MM.1S (cell line): ENCODE data around the gene MCRIP1.
"Not testable (repeated sequence)": the region's sequence is repeated elsewhere in the genome, so short reads cannot be mapped to it uniquely, and the experiment has no call there.

Source experiments
- DNase-seq: peaks from one replicate; pipeline ENCODE4 v3.0.0-alpha.2; 2015
- H2AFZ ChIP-seq: fragments of 300-600 bp; sonication (generic); 2 replicates; pipeline ENCODE4 v1.6.0; 2016; ENCODE audit warnings: antibody characterized with exemption, low read length
- H3F3A ChIP-seq: fragments of 300-600 bp; sonication (generic); 2 replicates; pipeline ENCODE4 v1.6.1; 2016; ENCODE audit warnings: mild to moderate bottlenecking, antibody characterized with exemption, low read length, moderate library complexity, mixed read lengths; ENCODE audit not compliant: insufficient read depth
- H3K27ac ChIP-seq: fragments of 300-600 bp; sonication (generic); 2 replicates; pipeline ENCODE4 v1.5.1; 2016; ENCODE audit warnings: mild to moderate bottlenecking, low read length
- H3K27me3 ChIP-seq: fragments of 300-600 bp; sonication (generic); replicated peaks from 2 replicates; pipeline ENCODE4 v1.6.0; 2016; ENCODE audit warnings: low read length; ENCODE audit not compliant: insufficient read depth
- H3K36me3 ChIP-seq: fragments of 300-600 bp; sonication (generic); replicated peaks from 2 replicates; pipeline ENCODE4 v1.6.1; 2016; ENCODE audit warnings: mild to moderate bottlenecking, low read length, mixed read lengths; ENCODE audit not compliant: insufficient read depth
- H3K4me1 ChIP-seq: fragments of 300-600 bp; sonication (generic); 2 replicates; pipeline ENCODE4 v1.6.1; 2016; ENCODE audit warnings: low read length, mixed read lengths
- H3K4me2 ChIP-seq: fragments of 300-600 bp; sonication (generic); 2 replicates; pipeline ENCODE4 v1.6.0; 2016; ENCODE audit warnings: low read depth, low read length
- H3K4me3 ChIP-seq: fragments of 300-600 bp; sonication (generic); 2 replicates; pipeline ENCODE4 v1.5.1; 2016; ENCODE audit warnings: low read length, mixed read lengths
- H3K79me2 ChIP-seq: fragments of 300-600 bp; sonication (generic); 2 replicates; pipeline ENCODE4 v1.6.1; 2016; ENCODE audit warnings: mixed run types, low read length, mixed read lengths
- H3K9ac ChIP-seq: fragments of 300-600 bp; sonication (generic); 2 replicates; pipeline ENCODE4 v1.6.1; 2016; ENCODE audit warnings: low read length, mixed read lengths
- H3K9me2 ChIP-seq: fragments of 300-600 bp; sonication (generic); replicated peaks from 2 replicates; pipeline ENCODE4 v1.6.1; 2016; ENCODE audit warnings: mild to moderate bottlenecking, low read length, mixed read lengths; ENCODE audit not compliant: insufficient read depth
- H3K9me3 ChIP-seq: fragments of 300-600 bp; sonication (generic); replicated peaks from 2 replicates; pipeline ENCODE4 v1.6.1; 2016; ENCODE audit warnings: mild to moderate bottlenecking, low read length, mixed read lengths; ENCODE audit not compliant: insufficient read depth
- H4K20me1 ChIP-seq: fragments of 300-600 bp; sonication (generic); 2 replicates; pipeline ENCODE4 v1.6.1; 2016; ENCODE audit warnings: mild to moderate bottlenecking, low read length, moderate library complexity, mixed read lengths; ENCODE audit not compliant: insufficient read depth
- CTCF ChIP-seq: fragments of 300-600 bp; sonication (generic); IDR thresholded peaks from 2 replicates; pipeline ENCODE4 v1.5.1; 2016; ENCODE audit warnings: antibody characterized with exemption, low read length, mixed read lengths
- EZH2 ChIP-seq: fragments of 300-600 bp; sonication (generic); optimal IDR thresholded peaks from 2 replicates; pipeline ENCODE3; 2017; ENCODE audit warnings: low read depth, mild to moderate bottlenecking, antibody characterized with exemption, low read length, mixed read lengths
- EZH2phosphoT487 ChIP-seq: fragments of 300-600 bp; sonication (generic); IDR thresholded peaks from 2 replicates; pipeline ENCODE4 v1.6.1; 2018; ENCODE audit warnings: antibody characterized with exemption, low read length

The MCRIP1 gene

DNA sequence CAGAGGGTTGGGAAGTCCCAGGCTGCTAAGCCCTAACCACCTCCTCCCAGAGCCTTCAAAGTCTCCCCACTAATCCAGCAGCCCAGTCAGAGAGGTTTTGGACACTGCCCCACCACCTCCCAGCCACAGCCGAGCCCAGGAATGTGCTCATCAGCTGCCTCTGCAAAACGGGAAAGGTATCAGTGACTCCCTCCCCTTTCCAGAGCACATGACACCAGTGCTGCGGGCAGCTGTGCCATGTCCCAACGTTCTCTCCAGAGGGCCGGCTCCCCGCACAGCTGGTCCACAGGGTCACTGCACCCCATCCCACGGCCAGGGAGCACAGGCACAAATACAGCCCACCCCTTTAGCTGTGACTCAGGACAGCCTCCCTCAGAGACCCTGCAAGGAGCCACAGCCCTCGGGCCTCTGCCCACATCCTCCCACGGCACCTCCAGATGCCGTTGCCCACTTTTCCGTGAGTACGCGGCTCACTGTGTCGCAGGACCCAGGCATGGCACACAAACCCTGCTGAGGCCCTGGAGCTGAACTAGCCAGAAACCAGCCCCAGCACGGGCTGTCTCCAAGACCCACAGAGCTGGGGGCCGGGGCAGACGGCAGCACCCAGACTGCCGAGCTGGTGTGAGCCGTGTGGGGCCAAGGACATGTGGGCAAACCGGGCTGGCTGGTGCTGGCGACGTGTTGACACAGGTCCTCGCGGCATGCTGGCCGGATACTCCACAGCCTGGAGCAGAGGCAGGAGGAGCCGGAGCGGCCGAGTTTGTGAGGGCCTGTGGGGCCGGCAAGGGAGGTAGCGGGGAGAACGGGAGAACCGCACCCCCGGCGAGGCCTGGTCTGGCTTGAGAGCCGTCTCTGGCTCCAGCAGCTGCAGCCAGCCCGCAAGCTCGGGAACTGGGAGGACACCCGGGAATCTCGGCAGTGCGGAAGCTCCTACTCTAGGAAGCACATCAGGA lies 8.0 kb upstream of the MCRIP1 start:
- H3F3A ChIP-seq, result 0 out of 2 replicates have a peak, but pooled peaks cover 9% of the 10 kb centered on the region
- no peak for DNase-seq
- no peaks in the 10 kb centered on the region; the same call in 1 of the 2 replicates for H4K20me1 ChIP-seq
- no peak overlapping the region for H3K9ac ChIP-seq
- H3K79me2 ChIP-seq, result no peaks in the 10 kb centered on the region
- peaks cover 11% of the 10 kb centered on the region; the same call in 1 of the 2 replicates for H3K36me3 ChIP-seq
- H3K4me2 ChIP-seq, result no peak overlapping the region
- no peaks in the 10 kb centered on the region for H3K9me2 ChIP-seq
- no peaks in the 10 kb centered on the region; the same call in 1 of the 2 replicates for H3K27me3 ChIP-seq
- no peaks in the 10 kb centered on the region for H3K9me3 ChIP-seq
- TF ChIP-seq CTCF (no peak), EZH2phosphoT487 (no peak), EZH2 (no peak)
- no peaks in the 10 kb centered on the region for H3K4me1 ChIP-seq
- no peak overlapping the region for H3K27ac ChIP-seq
- no peak overlapping the region for H3K4me3 ChIP-seq
- no peak overlapping the region for H2AFZ ChIP-seq

DNA sequence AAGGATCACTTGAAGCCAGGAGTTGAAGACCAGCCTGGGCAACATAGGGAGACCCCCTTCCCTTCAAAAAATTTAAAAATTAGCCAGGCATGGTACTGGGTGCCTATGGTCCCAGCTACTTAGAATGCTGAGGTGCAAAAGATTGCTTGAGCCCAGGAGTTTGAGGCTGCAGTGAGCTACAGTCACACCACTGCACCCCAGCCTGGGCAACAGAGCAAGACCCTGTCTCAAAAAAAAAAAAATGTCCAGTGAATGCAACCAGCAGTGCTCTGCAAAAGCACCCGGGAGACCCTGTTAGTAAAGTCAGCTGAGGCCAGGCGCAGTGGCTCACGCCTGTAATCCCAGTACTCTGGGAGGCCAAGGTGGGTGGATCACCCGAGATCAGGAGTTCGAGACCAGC lies 7.0 kb upstream of the MCRIP1 start:
- H3F3A ChIP-seq, H3K9me2 ChIP-seq, H3K79me2 ChIP-seq, H3K27ac ChIP-seq, H2AFZ ChIP-seq, H4K20me1 ChIP-seq, H3K4me3 ChIP-seq, H3K9me3 ChIP-seq, H3K36me3 ChIP-seq, H3K27me3 ChIP-seq, H3K9ac ChIP-seq, H3K4me1 ChIP-seq, H3K4me2 ChIP-seq, DNase-seq: not testable (repeated sequence)

DNA sequence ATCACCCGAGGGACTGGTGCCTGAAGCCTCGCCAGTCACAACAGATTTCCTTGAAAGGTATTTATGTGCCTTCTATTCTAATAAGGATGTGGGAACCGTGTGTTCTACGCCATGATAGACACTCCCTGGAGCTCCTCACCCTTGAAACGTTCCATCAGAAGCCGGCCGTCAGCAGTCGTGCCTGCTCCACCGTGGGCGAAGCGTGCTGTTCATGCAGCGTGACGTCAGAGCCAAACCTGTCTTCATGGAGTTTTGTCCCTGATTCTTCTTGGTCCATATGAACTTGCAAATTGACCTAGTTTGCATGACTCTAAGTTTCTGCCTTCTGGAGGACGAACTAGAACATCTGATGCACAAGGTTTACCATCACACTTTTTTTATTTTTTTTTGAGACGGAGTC lies 6.2 kb upstream of the MCRIP1 start:
- Histone ChIP-seq H3K4me1 (no peaks in the 10 kb centered on the region), H3K27ac (no peak overlapping the region)

More for the DNA sequence above, 6.2 kb upstream of the MCRIP1 start:
- no peaks in the 10 kb centered on the region for H3K9me2 ChIP-seq
- H4K20me1 ChIP-seq, result no peaks in the 10 kb centered on the region; the same call in 1 of the 2 replicates
- H3K9ac ChIP-seq, result no peak overlapping the region
- H3F3A ChIP-seq, result 0 out of 2 replicates have a peak, but pooled peaks cover 9% of the 10 kb centered on the region
- no peak overlapping the region for H3K4me3 ChIP-seq
- TF ChIP-seq EZH2 (no peak), EZH2phosphoT487 (no peak), CTCF (no peak)
- no peaks in the 10 kb centered on the region for H3K36me3 ChIP-seq
- H3K79me2 ChIP-seq, result no peaks in the 10 kb centered on the region
- H3K27me3 ChIP-seq, result no peaks in the 10 kb centered on the region; the same call in 1 of the 2 replicates
- no peak overlapping the region for H3K4me2 ChIP-seq
- H2AFZ ChIP-seq, result no peak overlapping the region
- DNase-seq, result no peak
- no peaks in the 10 kb centered on the region for H3K9me3 ChIP-seq
